Hematopoietic multipotent progenitor cell (in vitro differentiated cells): Measurements from ENCODE around the gene TCERG1L. TPM values are rescaled to one million over a fixed set of nuclear protein-coding genes. Genes with fewer than 3 reads are reported as not detected.
"Not testable (repeated sequence)": the region's sequence is repeated elsewhere in the genome, so short reads cannot be mapped to it uniquely, and the experiment has no call there.

Experiments
- DNase-seq, 3 donors: peaks; one replicate each; pipeline ENCODE4 v3.0.0-alpha.2; 2011 to 2015; ENCODE audit warnings: low read depth in 2 of 3, low spot score in 2 of 3
- total RNA-seq: library from RNA; depleted of rRNA; stranded (reverse); fragments of >200 nt; gene quantifications from one replicate; pipeline ENCODE4 v1.2.3, GENCODE V29; 2012

Gene TCERG1L
- total RNA-seq, 1 donor: under 0.01 TPM

GRCh38 chr10:131113709-131114291 is 197.7 kb downstream of the TCERG1L start:
- DNase-seq: no peak

DNA sequence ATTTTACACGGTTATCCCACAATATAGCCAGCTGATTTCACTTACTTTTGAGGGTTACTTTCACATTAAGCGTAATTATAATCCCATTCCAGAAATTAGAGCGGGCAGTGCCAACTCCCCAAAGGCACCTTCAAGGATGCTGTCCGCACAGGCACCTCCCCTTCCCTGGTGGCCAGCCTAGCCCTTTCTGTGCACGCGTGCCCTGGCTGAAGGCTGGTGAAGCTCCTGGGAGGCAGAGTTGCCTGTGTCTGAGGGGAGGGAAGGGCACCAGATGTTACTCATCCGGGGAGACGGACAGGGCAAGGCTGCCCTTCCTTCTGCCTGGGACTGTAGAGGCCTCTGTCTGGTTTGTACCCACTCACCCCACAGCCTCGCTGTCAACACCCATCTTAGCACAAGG is 198.4 kb downstream of the TCERG1L start:
- DNase-seq: no peak

- DNase-seq: no peak
These were observed 198.8 kb downstream of the TCERG1L start for GRCh38 chr10:131112691-131113090.

DNA sequence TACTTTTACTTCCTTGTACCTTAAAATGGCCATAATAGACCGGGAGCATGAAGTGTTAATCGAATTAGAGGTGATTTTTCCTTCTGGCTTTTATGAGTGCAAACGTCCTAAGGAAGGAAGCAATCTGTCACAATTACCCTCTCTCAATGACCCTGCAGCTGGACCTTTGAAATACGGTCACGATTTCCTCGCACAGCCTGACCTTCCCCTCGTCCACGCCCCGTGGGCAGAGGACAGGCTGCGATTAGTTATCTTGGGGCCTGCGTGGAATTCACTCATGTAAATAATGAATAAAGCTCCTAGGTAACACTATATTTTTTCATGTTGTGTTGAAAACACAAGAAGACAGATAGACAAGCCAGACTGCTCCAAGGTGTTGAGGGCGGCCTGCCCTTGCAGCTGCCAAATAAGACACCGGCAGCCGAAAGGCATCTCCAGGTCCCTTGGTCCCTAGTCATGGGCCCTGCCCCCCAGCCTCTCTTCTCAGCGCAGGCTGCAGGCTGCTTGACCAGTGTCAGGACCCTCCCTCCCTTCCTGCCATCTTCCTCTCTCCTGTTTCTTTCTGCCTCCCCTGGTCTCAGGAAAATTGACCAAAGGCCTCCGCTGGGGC is 199.9 kb downstream of the TCERG1L start:
- DNase-seq: no peak

- DNase-seq: no peak
These were observed 200.5 kb downstream of the TCERG1L start for GRCh38 chr10:131111007-131111406.

DNA sequence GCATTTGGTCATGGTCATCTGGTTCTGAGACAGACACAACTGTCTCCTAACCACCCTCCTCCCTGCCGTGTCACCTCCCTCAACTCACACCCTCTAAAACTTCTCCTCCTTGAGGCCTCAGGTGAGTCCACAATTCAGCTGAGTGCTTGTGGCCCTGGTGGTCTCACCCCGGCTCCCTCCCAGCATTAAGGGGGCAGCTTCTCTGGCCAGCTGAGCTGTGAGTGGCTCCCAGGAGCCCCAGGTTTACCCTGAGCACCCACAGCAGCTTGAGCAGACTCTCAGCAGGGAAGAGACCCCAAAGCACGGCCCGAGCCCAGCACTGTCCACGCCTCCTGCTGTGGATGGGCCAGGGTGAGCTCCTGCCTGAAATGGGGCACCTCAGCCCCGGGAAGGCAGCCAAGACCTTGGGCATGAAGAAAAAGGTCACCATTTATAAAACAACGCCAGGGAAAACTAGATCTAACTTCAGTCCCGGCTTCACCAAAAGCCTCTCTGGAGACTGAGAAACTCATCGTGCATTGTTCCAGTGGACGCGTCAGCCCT is 201.2 kb downstream of the TCERG1L start:
- DNase-seq: no peak

- DNase-seq: no peak
These were observed 201.8 kb downstream of the TCERG1L start for GRCh38 chr10:131109726-131110125.

DNA sequence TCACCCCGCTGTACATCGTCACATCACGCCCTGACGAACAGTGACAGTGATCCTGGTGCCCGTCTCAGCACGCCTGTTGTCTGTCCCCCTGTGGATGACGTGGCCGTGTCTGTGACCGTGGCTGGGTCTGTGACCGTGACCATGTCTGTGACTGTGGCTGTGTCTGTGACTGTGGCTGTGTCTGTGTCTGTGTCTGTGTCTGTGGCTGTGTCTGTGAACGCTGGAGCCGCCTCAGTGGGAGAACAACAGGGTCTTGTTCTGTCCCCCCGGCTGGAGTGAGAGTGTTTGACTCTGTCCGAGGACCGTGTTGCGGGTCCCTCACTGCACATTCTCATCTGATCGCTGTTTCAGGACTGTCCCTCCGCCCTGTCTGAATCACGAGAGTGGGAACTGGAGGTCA is 202.2 kb downstream of the TCERG1L start:
- no peak for DNase-seq

- no peak for DNase-seq
These were observed 203.6 kb downstream of the TCERG1L start for GRCh38 chr10:131107970-131108369.

DNA sequence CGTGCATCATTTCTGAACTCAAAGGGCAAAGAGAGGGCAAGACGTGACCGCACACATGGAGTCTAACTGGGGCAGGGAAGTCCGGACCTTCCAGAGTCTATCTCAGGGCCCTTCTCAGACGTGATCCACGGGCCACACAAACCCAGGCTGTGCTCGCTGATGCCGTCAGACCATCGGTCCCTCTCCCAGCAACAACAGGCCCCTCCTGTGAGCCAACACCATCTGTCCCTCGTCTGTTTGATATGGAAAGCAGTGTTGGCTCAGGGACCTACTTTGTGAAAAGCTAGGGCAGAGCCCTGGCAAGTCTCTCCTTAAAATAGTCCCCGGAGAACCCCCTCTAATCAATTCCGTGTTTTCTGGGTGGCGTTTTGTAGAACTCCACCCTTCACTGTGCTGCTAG is 208.8 kb downstream of the TCERG1L start:
- no peak for DNase-seq

DNA sequence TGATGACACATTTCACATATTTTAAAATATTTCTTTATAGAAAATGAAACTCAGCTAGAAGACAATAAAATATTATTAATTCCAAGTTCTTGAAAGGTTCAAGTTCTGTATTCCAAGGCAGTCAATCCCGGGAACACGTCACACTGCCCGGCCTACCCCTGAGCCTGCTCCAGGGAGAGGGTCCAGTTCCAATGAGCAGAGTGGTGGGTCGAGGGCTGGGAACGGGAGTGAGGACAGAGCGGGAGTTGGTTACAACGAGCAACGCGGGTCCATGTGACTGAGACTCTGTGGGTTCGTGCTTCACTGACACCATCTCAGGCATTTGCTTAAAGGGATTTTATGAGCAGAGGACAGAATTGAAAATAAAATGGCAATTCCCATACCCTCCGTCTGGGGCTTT is 209.4 kb downstream of the TCERG1L start:
- no peak for DNase-seq

DNA sequence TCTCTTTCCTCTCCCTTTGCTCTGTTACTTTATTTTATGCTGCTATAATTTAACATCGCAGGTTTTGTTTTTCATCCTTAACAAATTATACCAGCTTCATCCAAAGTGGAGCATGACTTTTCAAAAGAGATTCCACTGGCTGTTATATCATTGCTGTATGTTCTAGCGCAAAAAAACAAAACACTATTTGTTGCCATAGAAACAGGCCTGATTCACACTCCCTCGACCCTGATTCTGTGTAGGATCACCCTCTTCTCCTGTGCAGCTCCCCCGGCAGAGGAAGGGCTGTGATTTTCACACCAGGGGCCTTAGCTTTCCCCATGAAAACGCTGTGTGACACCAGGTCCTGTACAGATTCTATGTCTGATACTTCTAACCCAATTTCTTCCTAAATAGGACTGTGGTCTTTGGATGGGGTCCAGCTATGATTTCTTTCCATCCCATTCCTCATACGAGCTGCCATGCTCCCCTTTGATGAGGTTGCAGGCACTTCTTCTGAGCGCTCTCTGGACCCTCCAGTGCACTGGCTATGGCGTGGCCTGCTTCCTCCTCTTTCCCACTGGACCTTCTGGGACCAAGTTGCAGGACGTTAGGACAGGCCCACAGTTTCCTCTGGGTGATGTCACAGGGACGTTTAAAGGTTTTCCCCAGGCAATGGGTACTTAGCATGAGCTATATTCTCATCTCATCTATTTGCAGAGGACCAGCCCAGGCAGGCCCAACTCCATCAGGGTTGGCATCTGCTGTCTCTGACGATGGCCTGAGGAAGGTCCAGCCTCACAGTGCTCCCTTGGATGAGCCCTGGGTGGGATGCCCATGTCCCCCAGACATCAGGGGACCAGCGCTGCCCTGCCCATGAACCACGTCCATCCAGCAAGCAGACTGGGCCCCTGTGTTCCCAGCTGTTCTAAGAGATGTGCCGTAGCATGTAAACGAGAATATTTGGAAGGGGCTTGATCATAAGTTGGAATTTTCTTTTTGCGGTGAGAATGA is 210.8 kb downstream of the TCERG1L start:
- DNase-seq: not testable (repeated sequence)

GRCh38 chr10:131099028-131099726 is 212.3 kb downstream of the TCERG1L start:
- DNase-seq: no peak

- DNase-seq: no peak
These were observed 213.0 kb downstream of the TCERG1L start for GRCh38 chr10:131098416-131098952.

- DNase-seq: no peak
These were observed 215.5 kb downstream of the TCERG1L start for GRCh38 chr10:131096031-131096430.

DNA sequence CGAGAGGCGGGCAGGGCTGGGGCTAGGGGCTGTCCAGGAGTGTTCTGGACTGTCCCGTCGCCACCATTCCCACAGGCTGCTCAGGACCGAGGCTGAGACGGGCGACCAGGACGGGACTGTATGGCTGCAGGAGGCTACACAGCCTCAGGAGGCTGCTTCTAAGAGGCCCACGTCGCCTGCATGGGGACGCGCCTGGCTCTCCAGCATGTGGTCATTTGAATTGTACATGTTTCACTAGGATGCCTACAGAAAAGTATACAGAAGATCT is 216.3 kb downstream of the TCERG1L start:
- no peak for DNase-seq

GRCh38 chr10:131094527-131095312 is 216.8 kb downstream of the TCERG1L start:
- no peak for DNase-seq

DNA sequence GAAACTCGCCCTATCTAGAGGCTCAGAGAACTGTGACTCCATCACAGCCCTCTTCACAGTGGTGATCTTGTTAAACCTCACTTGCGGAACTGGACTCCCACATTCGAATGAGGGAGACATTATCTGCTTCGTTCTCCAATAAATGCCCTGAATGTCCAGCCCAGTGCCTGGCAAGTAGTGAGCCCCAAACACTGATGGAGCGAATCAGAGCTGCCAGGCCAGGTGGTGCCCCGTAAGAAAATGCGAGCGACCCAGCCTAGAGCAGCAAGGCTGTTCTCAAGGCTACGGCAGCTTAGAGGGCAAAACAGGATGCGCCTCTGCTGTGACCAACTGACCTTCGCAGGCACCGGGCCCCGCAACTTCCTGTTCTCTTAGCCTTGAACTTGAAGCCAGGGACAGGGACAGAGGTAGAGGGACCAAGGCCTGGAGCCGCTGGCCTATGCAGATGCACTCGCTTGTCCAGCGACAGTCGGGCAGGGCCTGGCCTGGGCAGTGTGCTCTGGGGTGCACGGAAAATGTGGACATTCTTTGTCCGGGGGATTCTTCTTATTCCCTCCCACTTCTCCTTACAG is 217.6 kb downstream of the TCERG1L start:
- DNase-seq: no peak

- DNase-seq: no peak
These were observed 218.2 kb downstream of the TCERG1L start for GRCh38 chr10:131093346-131093745.

DNA sequence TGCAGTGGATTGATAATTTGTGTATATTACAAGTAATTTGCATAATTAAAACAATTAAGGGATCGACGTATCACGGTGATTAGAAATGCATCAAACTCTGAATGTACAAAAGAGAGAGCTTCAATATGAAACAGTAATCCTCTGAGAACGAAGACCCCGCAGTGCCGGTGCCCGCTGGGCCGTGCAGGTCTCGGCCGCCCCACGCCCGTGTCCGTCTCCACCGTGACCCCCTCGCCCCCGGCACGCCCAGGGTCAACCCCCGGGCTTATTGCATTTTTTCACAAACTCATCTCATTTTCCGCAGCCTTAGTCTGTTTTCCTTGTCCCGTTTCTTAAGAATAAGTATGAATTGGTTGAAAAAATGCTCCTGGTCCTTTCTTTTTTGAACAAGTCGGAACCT is 218.6 kb downstream of the TCERG1L start:
- DNase-seq: no peak
